GM18951 (cell line): ENCODE results near the gene G2E3.
A peak's percentile ranks its signal among the peaks of the same experiment; 100 is the strongest.
"Not testable (repeated sequence)": the region's sequence is repeated elsewhere in the genome, so short reads cannot be mapped to it uniquely, and the experiment has no call there.

Experiments used
- POLR2A ChIP-seq: IDR thresholded peaks from 4 replicates; pipeline ENCODE4 v1.6.1; 2011; ENCODE audit warnings: mild to moderate bottlenecking; ENCODE audit not compliant: insufficient read length, insufficient read depth; ENCODE audit errors: extremely low read depth
- in situ Hi-C: fragments of 300-500 bp; cut with MboI; formaldehyde crosslinking; loops from one replicate; pipeline ENCODE4 v1.12.0; 2022; ENCODE audit warnings: low sequenced_read_pairs, mixed read lengths, inconsistent platforms; ENCODE audit not compliant: unreplicated experiment

G2E3 gene

GRCh38 chr14:30558675-30559555, at the start of gene G2E3:
Gene G2E3 (plus strand): TSS chr14:30559158. CDS start chr14:30581080, 21,922 bp downstream.
- TF ChIP-seq POLR2A, result peak; percentile 80
- in situ Hi-C loops, result no loop called here

GRCh38 chr14:30517737-30518136, 41.2 kb upstream of the G2E3 start:
- in situ Hi-C loops, result no loop called here
- TF ChIP-seq POLR2A, result no peak

GRCh38 chr14:30518867-30519560, 39.9 kb upstream of the G2E3 start:
- TF ChIP-seq POLR2A, result no peak
- in situ Hi-C loops, result no loop called here

GRCh38 chr14:30519961-30520360, 39.0 kb upstream of the G2E3 start:
- no peak for TF ChIP-seq POLR2A
- in situ Hi-C loops, result no loop called here

- TF ChIP-seq POLR2A, result no peak
- in situ Hi-C loops, result no loop called here
Measured at GRCh38 chr14:30520536-30520935, 38.4 kb upstream of the G2E3 start.

- in situ Hi-C loops, result no loop called here
- no peak for TF ChIP-seq POLR2A
Measured at GRCh38 chr14:30521899-30522736, 36.8 kb upstream of the G2E3 start.

GRCh38 chr14:30525833-30526232, 33.1 kb upstream of the G2E3 start:
- TF ChIP-seq POLR2A, result no peak

GRCh38 chr14:30527196-30527595, 31.8 kb upstream of the G2E3 start:
- in situ Hi-C loops, result no loop called here
- no peak for TF ChIP-seq POLR2A

More at GRCh38 chr14:30525833-30526232, 33.1 kb upstream of the G2E3 start:
- in situ Hi-C loops, result no loop called here

- TF ChIP-seq POLR2A, result no peak
- in situ Hi-C loops, result no loop called here
Measured at GRCh38 chr14:30528119-30528518, 30.8 kb upstream of the G2E3 start.

- no peak for TF ChIP-seq POLR2A
- in situ Hi-C loops, result no loop called here
Measured at GRCh38 chr14:30528778-30529642, 29.9 kb upstream of the G2E3 start.

GRCh38 chr14:30532264-30532663, 26.7 kb upstream of the G2E3 start:
- in situ Hi-C loops, result no loop called here
- TF ChIP-seq POLR2A, result no peak

- TF ChIP-seq POLR2A, result no peak
- in situ Hi-C loops, result no loop called here
Measured at GRCh38 chr14:30533126-30533525, 25.8 kb upstream of the G2E3 start.

- no peak for TF ChIP-seq POLR2A
- in situ Hi-C loops, result no loop called here
Measured at GRCh38 chr14:30541318-30541717, 17.6 kb upstream of the G2E3 start.

GRCh38 chr14:30546735-30547134, 12.2 kb upstream of the G2E3 start:
- in situ Hi-C loops, result not testable (repeated sequence)
